Endothelial cell of umbilical vein (primary cell): ENCODE measurements around the gene WNT9B.

Source experiments
- CTCF ChIP-seq, 2 donors: IDR thresholded peaks; 1 replicate in 1 of 2; 2 replicates in 1 of 2; pipeline ENCODE4 v1.5.1; 2011; ENCODE audit warnings: low read length in 2 of 2, mild to moderate bottlenecking in 2 of 2, moderate library complexity in 2 of 2, control low read depth in 1 of 2, inconsistent platforms in 1 of 2, low read depth in 1 of 2; ENCODE audit not compliant: insufficient read depth in 1 of 2; ENCODE audit errors: extremely low read depth in 1 of 2
- MYC ChIP-seq: IDR thresholded peaks from one replicate; pipeline ENCODE4 v1.6.1; 2011; ENCODE audit warnings: mild to moderate bottlenecking, low read depth, low read length
- POLR2AphosphoS5 ChIP-seq: IDR thresholded peaks from 2 replicates; pipeline ENCODE4 v1.6.1; 2012; ENCODE audit warnings: low read depth, mild to moderate bottlenecking, control low read depth, low read length, moderate library complexity; ENCODE audit not compliant: insufficient read depth

DNA sequence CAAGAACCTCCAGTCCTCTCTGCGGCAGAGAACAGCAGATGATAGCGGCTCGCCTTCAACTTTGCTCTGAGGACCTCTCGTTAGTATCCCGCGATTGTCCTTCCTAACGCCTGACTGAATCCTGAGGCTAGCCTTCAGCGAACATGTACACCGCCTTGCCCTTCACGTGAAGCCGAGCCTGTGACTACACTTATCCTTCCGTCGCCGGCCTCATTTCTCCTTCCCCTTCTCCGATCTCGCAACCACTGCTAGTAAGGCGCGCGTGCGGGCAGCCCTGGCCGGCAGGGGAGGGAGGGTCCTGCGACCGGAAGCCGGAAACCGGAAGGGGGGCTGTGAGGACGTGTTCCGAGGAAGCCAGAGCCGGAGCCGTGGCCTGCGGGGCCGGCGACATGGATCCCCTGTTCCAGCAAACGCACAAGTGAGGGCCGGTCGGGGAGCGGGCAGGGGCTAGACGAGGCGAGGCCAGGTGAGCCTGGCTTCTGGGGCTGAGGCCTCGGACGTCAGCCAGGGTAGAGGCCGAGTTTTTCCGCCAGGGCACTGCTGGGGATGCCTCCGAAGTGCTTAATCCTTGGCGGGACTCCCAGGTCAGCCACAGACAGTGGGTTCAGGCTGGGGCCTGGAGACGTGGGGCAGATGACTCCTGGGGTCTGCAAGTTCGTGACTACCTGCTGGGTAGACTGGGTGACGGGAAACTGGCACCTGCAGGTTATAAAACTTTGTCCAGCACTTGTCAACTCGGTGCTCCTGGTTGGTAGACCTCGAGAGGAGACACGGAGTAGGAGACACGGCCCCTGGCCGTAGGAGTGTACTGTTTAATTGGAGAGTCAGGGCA, 71.6 kb downstream of the WNT9B start, which contains the start of gene GOSR2:
- TF ChIP-seq CTCF (IDR thresholded peaks at IDR 0.05; ENCODE audit: extremely low read depth in 1 of 2, insufficient read depth in 1 of 2, low read depth in 1 of 2, low read length in 2 of 2): no peak
- TF ChIP-seq POLR2AphosphoS5: peak; percentile 90
- TF ChIP-seq MYC: no peak
